GM19438 (cell line): ENCODE measurements around the gene SMIM27.
"Not testable (repeated sequence)": the region's sequence is repeated elsewhere in the genome, so short reads cannot be mapped to it uniquely, and the experiment has no call there.

ENCODE experiments used
- ATAC-seq: cut with Tn5 transposase; IDR thresholded peaks from one replicate; pipeline ENCODE4 v1.9.1; 2021; ENCODE audit warnings: low read depth; ENCODE audit not compliant: unreplicated experiment

The SMIM27 gene

GRCh38 chr9:32596096-32596865, 44.2 kb downstream of the SMIM27 start:
- ATAC-seq, result no peak

GRCh38 chr9:32596936-32597335, 44.8 kb downstream of the SMIM27 start:
- no peak for ATAC-seq

- ATAC-seq, result not testable (repeated sequence)
These were observed 46.9 kb downstream of the SMIM27 start for GRCh38 chr9:32599021-32599420.
